Measurements from ENCODE around the gene NR4A1.

NR4A1 gene

DNA sequence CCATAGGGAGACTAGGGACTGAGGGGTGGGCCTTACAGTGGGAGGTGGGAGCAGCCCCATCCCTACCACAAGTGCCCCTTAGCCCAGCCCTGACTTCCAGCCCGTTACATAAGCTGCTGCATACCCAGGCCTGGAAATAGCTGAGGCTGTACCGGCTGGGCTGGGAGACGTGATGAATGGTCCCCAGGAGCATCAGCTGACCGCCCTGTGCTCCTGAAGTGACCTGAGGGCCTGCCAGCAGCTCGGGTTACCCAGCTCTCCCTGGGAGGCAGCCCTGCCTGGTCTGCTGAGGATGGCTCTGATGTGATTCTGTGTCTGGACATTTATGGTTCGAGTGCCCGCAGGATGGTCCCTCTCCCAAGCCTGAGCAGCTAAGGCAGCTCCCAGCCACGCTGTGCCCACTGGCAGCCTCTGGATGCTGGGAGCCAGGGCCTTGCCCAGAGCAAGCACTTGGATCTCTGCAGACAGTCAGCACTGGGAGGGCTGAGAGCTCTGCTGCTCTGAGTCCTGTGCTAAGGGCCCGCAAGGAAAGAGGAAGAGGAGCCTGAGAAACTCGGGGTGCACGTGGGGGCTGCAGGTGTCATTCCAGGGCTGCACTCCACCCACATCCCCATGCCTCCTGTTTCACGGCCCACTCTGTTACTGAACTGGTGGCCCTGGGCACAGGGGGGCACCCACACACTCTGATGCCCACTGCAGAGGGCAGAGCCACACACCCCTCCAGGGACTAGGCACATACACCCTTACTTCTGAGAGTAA is 24.0 kb upstream of the NR4A1 start:
- peak overlapping the region in 1 of 5 donors; percentile 11 for H3K9ac ChIP-seq (ENCODE audit: low read length in 5 of 5)
- no peak overlapping the region for H3K4me3 ChIP-seq (ENCODE audit: low read depth in 1 of 5, low read length in 5 of 5)
- H3K4me1 ChIP-seq (ENCODE audit: control insufficient read depth in 5 of 5, insufficient read depth in 5 of 5, low read length in 5 of 5): peaks cover 3 to 40% (median 32%) of the 10 kb centered on the region in 5 donors
- peaks cover 0 to 3% (median 0%) of the 10 kb centered on the region in 5 donors for H3K27me3 ChIP-seq (ENCODE audit: control insufficient read depth in 5 of 5, insufficient read depth in 4 of 5, low read length in 5 of 5)
- H3K9me3 ChIP-seq (ENCODE audit: control insufficient read depth in 5 of 5, low read length in 5 of 5): no peaks in the 10 kb centered on the region
- no peak overlapping the region for H3K27ac ChIP-seq (ENCODE audit: low read depth, low read length)
- H3K36me3 ChIP-seq (ENCODE audit: control insufficient read depth in 5 of 5, insufficient read depth in 5 of 5, low read length in 5 of 5): no peaks in the 10 kb centered on the region

DNA sequence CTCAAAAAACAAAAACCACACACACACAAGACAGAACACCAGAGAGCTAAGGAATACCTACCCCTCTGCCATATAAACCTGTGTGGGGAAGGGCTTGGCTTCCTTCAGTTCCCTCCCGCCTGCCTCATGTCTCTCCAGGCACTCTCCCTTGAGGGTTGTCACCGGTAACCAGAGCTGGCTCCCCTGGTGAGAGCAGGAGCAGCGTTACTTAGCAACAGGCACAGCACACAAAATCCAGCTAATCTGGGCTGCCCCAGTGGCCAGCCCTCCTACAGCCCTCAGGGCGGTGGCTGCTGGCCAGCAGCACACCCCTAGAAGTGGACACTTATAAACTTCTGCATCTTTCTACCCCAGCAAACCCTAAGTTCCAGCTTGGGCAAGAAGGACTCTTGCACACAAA is 21.6 kb upstream of the NR4A1 start:
- H3K27me3 ChIP-seq (ENCODE audit: control insufficient read depth in 5 of 5, insufficient read depth in 4 of 5, low read length in 5 of 5): no peaks in the 10 kb centered on the region
- peaks cover 7 to 39% (median 34%) of the 10 kb centered on the region in 5 donors for H3K4me1 ChIP-seq (ENCODE audit: control insufficient read depth in 5 of 5, insufficient read depth in 5 of 5, low read length in 5 of 5)
- H3K9me3 ChIP-seq (ENCODE audit: control insufficient read depth in 5 of 5, low read length in 5 of 5): no peaks in the 10 kb centered on the region
- no peaks in the 10 kb centered on the region for H3K36me3 ChIP-seq (ENCODE audit: control insufficient read depth in 5 of 5, insufficient read depth in 5 of 5, low read length in 5 of 5)
- H3K27ac ChIP-seq (ENCODE audit: low read depth, low read length): no peak overlapping the region
- no peak overlapping the region for H3K4me3 ChIP-seq (ENCODE audit: low read depth in 1 of 5, low read length in 5 of 5)
- H3K9ac ChIP-seq (ENCODE audit: low read length in 5 of 5): no peak overlapping the region

DNA sequence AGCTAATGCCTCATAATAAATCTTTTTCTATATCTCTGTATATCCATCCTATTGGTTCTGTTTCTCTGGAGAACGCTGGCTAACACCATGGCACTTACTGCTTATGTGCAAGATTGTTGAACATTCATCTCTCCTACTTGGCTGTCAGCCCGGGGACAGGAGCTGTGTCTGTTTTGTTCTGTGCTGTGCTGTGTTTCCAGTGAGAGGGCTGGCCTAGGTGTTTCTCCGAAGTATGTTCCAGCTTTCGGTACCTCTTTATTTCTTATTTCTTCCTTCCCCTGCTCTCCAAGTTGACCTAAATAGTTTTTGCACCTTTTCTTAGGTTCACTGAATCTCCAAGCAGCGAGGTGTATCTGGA is 18.8 kb upstream of the NR4A1 start:
- peaks cover 7 to 41% (median 32%) of the 10 kb centered on the region in 5 donors for H3K4me1 ChIP-seq (ENCODE audit: control insufficient read depth in 5 of 5, insufficient read depth in 5 of 5, low read length in 5 of 5)
- no peaks in the 10 kb centered on the region for H3K27me3 ChIP-seq (ENCODE audit: control insufficient read depth in 5 of 5, insufficient read depth in 4 of 5, low read length in 5 of 5)
- peak overlapping the region; percentile 31 to 58 (median 46) for H3K4me3 ChIP-seq (ENCODE audit: low read depth in 1 of 5, low read length in 5 of 5)
- H3K36me3 ChIP-seq (ENCODE audit: control insufficient read depth in 5 of 5, insufficient read depth in 5 of 5, low read length in 5 of 5): no peaks in the 10 kb centered on the region
- no peaks in the 10 kb centered on the region for H3K9me3 ChIP-seq (ENCODE audit: control insufficient read depth in 5 of 5, low read length in 5 of 5)
- peak overlapping the region; percentile 93 for H3K27ac ChIP-seq (ENCODE audit: low read depth, low read length)
- H3K9ac ChIP-seq (ENCODE audit: low read length in 5 of 5): peak overlapping the region in 2 of 5 donors; percentile 38 to 52

DNA sequence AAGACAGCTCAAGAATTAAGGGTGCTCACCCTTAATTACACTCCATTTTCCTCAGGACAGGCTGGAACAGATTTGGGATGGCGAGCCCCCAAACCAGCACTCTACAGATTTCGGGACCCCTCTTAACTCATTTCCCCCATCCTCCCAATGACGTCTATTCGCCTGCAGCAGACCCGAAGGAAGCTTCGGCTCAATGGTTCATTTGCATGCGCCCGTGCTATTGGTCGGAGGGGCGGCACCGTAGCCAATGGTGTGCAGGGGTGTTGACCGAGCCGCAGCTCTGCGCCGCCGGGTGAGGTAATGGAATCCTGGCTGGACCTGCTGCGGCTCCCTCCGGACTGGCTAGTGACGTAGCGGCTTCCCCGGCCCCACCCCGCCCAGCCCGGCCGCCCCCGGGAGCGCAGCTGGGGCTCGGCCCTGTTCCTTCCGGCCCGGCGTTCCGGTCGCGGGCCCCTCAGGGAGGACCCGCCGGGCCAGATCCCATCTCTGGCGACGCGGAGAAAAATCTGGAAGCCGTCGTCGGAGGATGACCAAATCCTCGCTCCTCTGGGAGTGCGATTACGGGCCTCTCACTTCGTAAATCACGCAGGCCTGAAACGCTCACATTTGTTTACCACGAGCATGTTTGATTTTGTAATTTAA is 18.3 kb upstream of the NR4A1 start:
- Histone ChIP-seq H3K9me3 (ENCODE audit: control insufficient read depth in 5 of 5, low read length in 5 of 5) (no peaks in the 10 kb centered on the region), H3K27me3 (ENCODE audit: control insufficient read depth in 5 of 5, insufficient read depth in 4 of 5, low read length in 5 of 5) (no peaks in the 10 kb centered on the region), H3K9ac (ENCODE audit: low read length in 5 of 5) (peak overlapping the region; percentile 53 to 92 (median 76)), H3K36me3 (ENCODE audit: control insufficient read depth in 5 of 5, insufficient read depth in 5 of 5, low read length in 5 of 5) (no peaks in the 10 kb centered on the region), H3K4me3 (ENCODE audit: low read depth in 1 of 5, low read length in 5 of 5) (peak overlapping the region; percentile 33 to 58 (median 53)), H3K4me1 (ENCODE audit: control insufficient read depth in 5 of 5, insufficient read depth in 5 of 5, low read length in 5 of 5) (peaks cover 7 to 44% (median 34%) of the 10 kb centered on the region in 5 donors), H3K27ac (ENCODE audit: low read depth, low read length) (peak overlapping the region; percentile 100)

DNA sequence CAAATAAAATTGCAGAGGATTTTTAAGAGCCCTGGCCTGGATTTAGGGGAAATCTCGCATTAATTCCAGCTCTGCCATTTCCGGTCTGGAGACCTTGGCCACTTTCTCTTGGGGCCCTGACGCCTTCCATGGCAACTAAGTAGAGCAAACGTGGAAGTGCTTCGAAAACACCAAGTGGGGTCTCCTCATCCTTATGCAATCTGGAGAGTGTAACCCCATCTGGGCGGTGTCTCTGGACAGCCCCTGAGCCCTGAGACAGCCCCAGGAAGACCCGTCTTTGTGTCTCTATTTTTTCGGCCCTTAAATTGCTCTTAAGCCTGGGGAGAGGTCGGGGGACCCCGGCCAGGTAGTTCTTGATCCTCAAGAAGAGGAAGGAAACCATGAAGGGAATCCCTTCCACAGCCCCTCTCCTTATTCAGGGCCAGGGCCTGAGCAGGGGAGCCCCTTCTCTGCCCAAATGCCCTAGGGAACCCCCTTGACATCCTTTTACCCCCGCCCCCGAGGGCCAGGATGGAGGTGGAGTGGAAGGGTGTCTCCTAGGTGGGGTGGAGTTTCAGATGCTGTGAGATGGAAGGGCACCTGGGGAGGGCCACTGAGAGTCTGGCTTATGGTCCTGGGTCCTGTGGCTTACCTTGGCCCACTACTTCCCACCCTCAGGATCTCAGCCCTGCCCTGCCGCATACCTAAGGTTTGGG is 17.6 kb upstream of the NR4A1 start:
- H3K4me3 ChIP-seq (ENCODE audit: low read depth in 1 of 5, low read length in 5 of 5): peak overlapping the region in 4 of 5 donors; percentile 20 to 53 (median 40)
- peaks cover 7 to 50% (median 38%) of the 10 kb centered on the region in 5 donors for H3K4me1 ChIP-seq (ENCODE audit: control insufficient read depth in 5 of 5, insufficient read depth in 5 of 5, low read length in 5 of 5)
- H3K27me3 ChIP-seq (ENCODE audit: control insufficient read depth in 5 of 5, insufficient read depth in 4 of 5, low read length in 5 of 5): no peaks in the 10 kb centered on the region

DNA sequence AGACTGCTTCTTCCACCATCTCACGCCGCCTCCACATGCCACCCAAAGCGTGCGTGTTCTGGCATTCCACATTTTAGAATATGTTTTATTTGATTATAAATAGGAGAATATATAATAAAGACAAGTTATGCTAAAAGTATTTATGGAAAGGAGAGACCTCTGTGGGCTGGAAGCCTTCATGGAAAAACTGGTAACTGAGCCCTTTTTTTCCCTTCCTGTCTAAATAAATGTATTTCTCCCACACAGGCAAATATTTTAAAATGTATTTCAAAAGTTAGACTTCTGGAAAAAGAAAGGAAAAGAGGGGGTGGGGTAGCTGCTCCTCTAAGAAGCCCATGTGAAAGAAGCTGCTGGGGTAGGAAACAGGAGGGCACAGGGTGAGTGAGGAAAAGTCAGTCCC is 16.1 kb upstream of the NR4A1 start:
- H3K27me3 ChIP-seq (ENCODE audit: control insufficient read depth in 5 of 5, insufficient read depth in 4 of 5, low read length in 5 of 5): no peaks in the 10 kb centered on the region
- no peak overlapping the region for H3K4me3 ChIP-seq (ENCODE audit: low read depth in 1 of 5, low read length in 5 of 5)
- no peaks in the 10 kb centered on the region for H3K36me3 ChIP-seq (ENCODE audit: control insufficient read depth in 5 of 5, insufficient read depth in 5 of 5, low read length in 5 of 5)
- H3K9me3 ChIP-seq (ENCODE audit: control insufficient read depth in 5 of 5, low read length in 5 of 5): no peaks in the 10 kb centered on the region
- H3K4me1 ChIP-seq (ENCODE audit: control insufficient read depth in 5 of 5, insufficient read depth in 5 of 5, low read length in 5 of 5): peaks cover 7 to 60% (median 42%) of the 10 kb centered on the region in 5 donors
- H3K9ac ChIP-seq (ENCODE audit: low read length in 5 of 5): no peak overlapping the region
- no peak overlapping the region for H3K27ac ChIP-seq (ENCODE audit: low read depth, low read length)

More for the DNA sequence above, 17.6 kb upstream of the NR4A1 start:
- H3K27ac ChIP-seq (ENCODE audit: low read depth, low read length): peak overlapping the region; percentile 100
- no peaks in the 10 kb centered on the region for H3K9me3 ChIP-seq (ENCODE audit: control insufficient read depth in 5 of 5, low read length in 5 of 5)
- H3K36me3 ChIP-seq (ENCODE audit: control insufficient read depth in 5 of 5, insufficient read depth in 5 of 5, low read length in 5 of 5): no peaks in the 10 kb centered on the region
- H3K9ac ChIP-seq (ENCODE audit: low read length in 5 of 5): peak overlapping the region; percentile 53 to 92 (median 76)

DNA sequence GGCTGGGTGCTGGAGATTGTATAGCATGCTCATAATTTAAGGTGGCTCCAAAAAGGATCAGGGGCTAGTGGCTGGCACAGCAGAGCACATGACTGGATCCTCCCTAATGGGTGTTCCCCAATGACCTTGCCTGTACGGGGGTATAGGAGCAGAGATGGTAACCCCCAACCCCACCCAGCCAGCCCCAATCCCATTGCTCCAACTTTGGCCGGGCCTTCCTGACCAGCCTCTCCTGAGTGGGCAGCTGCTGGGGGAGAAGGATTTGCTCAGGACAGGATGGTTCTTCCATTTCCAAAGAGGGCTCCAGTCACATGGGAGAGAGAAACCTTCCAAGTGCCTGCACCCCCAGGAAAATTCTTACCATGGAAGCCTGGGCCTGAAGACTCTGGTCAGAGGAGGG is 15.3 kb upstream of the NR4A1 start:
- Histone ChIP-seq H3K36me3 (ENCODE audit: control insufficient read depth in 5 of 5, insufficient read depth in 5 of 5, low read length in 5 of 5) (no peaks in the 10 kb centered on the region), H3K9me3 (ENCODE audit: control insufficient read depth in 5 of 5, low read length in 5 of 5) (no peaks in the 10 kb centered on the region), H3K4me1 (ENCODE audit: control insufficient read depth in 5 of 5, insufficient read depth in 5 of 5, low read length in 5 of 5) (peaks cover 7 to 60% (median 42%) of the 10 kb centered on the region in 5 donors), H3K27me3 (ENCODE audit: control insufficient read depth in 5 of 5, insufficient read depth in 4 of 5, low read length in 5 of 5) (no peaks in the 10 kb centered on the region), H3K4me3 (ENCODE audit: low read depth in 1 of 5, low read length in 5 of 5) (peak overlapping the region in 1 of 5 donors; percentile 62), H3K9ac (ENCODE audit: low read length in 5 of 5) (peak overlapping the region in 2 of 5 donors; percentile 22 to 65), H3K27ac (ENCODE audit: low read depth, low read length) (peak overlapping the region; percentile 84)

DNA sequence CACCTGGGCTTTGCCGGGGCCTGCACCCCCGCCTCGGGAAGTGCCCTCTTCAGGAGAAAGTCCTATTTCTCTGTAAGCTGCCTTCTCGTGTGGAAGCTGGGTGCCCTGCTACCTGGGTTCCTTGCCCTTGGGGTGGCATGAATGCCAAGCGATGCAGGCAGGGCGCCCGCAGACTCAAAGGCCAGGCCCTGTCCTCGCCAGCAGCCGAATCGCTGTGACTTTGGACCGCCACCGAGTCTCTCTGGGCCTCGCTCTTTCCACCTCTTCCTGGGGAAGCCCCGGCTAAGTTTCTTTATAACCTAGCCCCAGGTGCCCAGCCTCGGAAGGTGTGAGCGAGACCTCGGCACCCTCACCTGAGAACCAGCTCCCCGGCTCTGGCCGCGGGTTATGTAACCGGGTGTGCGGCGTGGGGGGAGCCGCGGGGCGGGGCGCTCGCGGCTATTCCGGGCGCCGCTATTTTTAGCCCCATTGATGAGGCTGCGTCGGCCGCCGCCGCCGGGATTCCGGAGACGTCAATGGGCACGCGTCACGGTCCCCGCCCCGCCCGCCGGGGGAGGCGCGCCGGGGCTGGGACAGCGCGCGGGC is 14.6 kb upstream of the NR4A1 start:
- H3K4me1 ChIP-seq (ENCODE audit: control insufficient read depth in 5 of 5, insufficient read depth in 5 of 5, low read length in 5 of 5): peaks cover 7 to 64% (median 42%) of the 10 kb centered on the region in 5 donors
- no peaks in the 10 kb centered on the region for H3K9me3 ChIP-seq (ENCODE audit: control insufficient read depth in 5 of 5, low read length in 5 of 5)
- peak overlapping the region; percentile 19 to 62 (median 42) for H3K4me3 ChIP-seq (ENCODE audit: low read depth in 1 of 5, low read length in 5 of 5)
- no peaks in the 10 kb centered on the region for H3K27me3 ChIP-seq (ENCODE audit: control insufficient read depth in 5 of 5, insufficient read depth in 4 of 5, low read length in 5 of 5)
- H3K27ac ChIP-seq (ENCODE audit: low read depth, low read length): peak overlapping the region; percentile 84
- H3K9ac ChIP-seq (ENCODE audit: low read length in 5 of 5): peak overlapping the region; percentile 22 to 68 (median 57)
- no peaks in the 10 kb centered on the region for H3K36me3 ChIP-seq (ENCODE audit: control insufficient read depth in 5 of 5, insufficient read depth in 5 of 5, low read length in 5 of 5)

DNA sequence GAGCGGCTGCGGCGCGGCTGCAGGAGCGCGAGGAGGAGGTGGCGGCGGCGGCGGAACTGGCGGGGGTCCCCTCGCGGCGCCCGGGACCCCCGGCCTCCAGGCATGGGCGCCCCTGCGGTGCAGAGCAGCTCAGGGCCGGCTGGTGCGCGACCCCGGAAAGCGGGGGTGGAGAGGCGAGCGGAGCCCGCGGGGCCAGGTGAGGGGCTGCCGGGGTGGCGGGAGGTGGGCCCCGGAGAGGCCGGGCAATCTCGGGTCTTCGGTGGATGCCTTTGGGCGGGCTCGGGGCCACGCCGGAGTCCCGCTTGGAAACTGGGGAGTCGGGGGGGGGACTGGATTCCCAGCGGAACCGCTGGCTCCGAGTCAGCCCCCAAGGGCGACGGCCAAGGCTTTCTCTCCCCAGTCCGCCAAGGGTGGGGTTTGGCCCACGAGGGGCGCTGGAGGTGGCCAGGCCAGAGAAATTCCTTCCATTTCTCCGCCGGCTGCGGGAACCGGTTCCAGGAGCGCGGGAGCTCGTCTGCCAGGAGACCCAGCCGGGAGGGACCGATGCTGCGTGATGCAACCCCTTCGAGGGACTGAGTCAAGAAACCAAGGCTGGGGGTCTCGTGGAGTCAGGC is 13.9 kb upstream of the NR4A1 start:
- no peak overlapping the region for H3K27ac ChIP-seq (ENCODE audit: low read depth, low read length)
- H3K9ac ChIP-seq (ENCODE audit: low read length in 5 of 5): peak overlapping the region in 4 of 5 donors; percentile 56 to 77 (median 72)
- peak overlapping the region; percentile 41 to 73 (median 65) for H3K4me3 ChIP-seq (ENCODE audit: low read depth in 1 of 5, low read length in 5 of 5)
- peaks cover 4 to 65% (median 39%) of the 10 kb centered on the region in 5 donors for H3K4me1 ChIP-seq (ENCODE audit: control insufficient read depth in 5 of 5, insufficient read depth in 5 of 5, low read length in 5 of 5)
- no peaks in the 10 kb centered on the region for H3K9me3 ChIP-seq (ENCODE audit: control insufficient read depth in 5 of 5, low read length in 5 of 5)
- no peaks in the 10 kb centered on the region for H3K27me3 ChIP-seq (ENCODE audit: control insufficient read depth in 5 of 5, insufficient read depth in 4 of 5, low read length in 5 of 5)
- peaks cover 0 to 2% (median 0%) of the 10 kb centered on the region in 5 donors for H3K36me3 ChIP-seq (ENCODE audit: control insufficient read depth in 5 of 5, insufficient read depth in 5 of 5, low read length in 5 of 5)
